Karpas-422 (cell line): ENCODE measurements around the gene APIP. TPM values are rescaled to one million over a fixed set of nuclear protein-coding genes. Genes with fewer than 3 reads are reported as not detected.
A peak's percentile ranks its signal among the peaks of the same experiment; 100 is the strongest.

Experiments used
- DNase-seq: peaks from one replicate; pipeline ENCODE4 v3.0.0-alpha.2; 2015
- H2AFZ ChIP-seq: fragments of 200-600 bp; sonication (generic); 2 replicates; pipeline ENCODE4 v1.6.1; 2014; ENCODE audit warnings: antibody characterized with exemption, low read length, mixed read lengths
- H3K27ac ChIP-seq: fragments of 200-600 bp; sonication (generic); 2 replicates; pipeline ENCODE4 v1.5.1; 2014; ENCODE audit warnings: mild to moderate bottlenecking, low read length, moderate library complexity
- H3K27me3 ChIP-seq: fragments of 200-600 bp; sonication (generic); 2 replicates; pipeline ENCODE4 v1.6.1; 2014; ENCODE audit warnings: low read length, mixed read lengths
- H3K36me3 ChIP-seq: fragments of 200-600 bp; sonication (generic); 2 replicates; pipeline ENCODE4 v1.6.1; 2014; ENCODE audit warnings: low read length, mixed read lengths; ENCODE audit not compliant: insufficient read depth
- H3K4me1 ChIP-seq: fragments of 200-600 bp; sonication (generic); 2 replicates; pipeline ENCODE4 v1.6.1; 2014; ENCODE audit warnings: mild to moderate bottlenecking, low read length, mixed read lengths
- H3K4me2 ChIP-seq: fragments of 200-600 bp; sonication (generic); 2 replicates; pipeline ENCODE4 v1.6.1; 2014; ENCODE audit warnings: low read length, low read depth, mild to moderate bottlenecking; ENCODE audit not compliant: poor library complexity, severe bottlenecking
- H3K4me3 ChIP-seq: fragments of 200-600 bp; sonication (generic); 2 replicates; pipeline ENCODE4 v1.5.1; 2014; ENCODE audit warnings: mild to moderate bottlenecking, antibody characterized with exemption, low read length, mixed read lengths
- H3K79me2 ChIP-seq: fragments of 200-600 bp; sonication (generic); 2 replicates; pipeline ENCODE4 v1.6.1; 2014; ENCODE audit warnings: mild to moderate bottlenecking, low read length, mixed read lengths
- H3K9ac ChIP-seq: fragments of 200-600 bp; sonication (generic); 2 replicates; pipeline ENCODE4 v1.6.0; 2014; ENCODE audit warnings: low read length
- H3K9me2 ChIP-seq: fragments of 200-600 bp; sonication (generic), shearing (Covaris generic); replicated peaks from 2 replicates; pipeline ENCODE4 v1.6.0; 2014; ENCODE audit warnings: mild to moderate bottlenecking, low read length, moderate library complexity; ENCODE audit not compliant: insufficient read depth
- H3K9me3 ChIP-seq: fragments of 300-700, 200-600 bp; sonication (generic); 2 replicates; pipeline ENCODE4 v1.6.1; 2014; ENCODE audit warnings: low read length, mixed read lengths
- H4K20me1 ChIP-seq: fragments of 200-600 bp; sonication (generic); 2 replicates; pipeline ENCODE4 v1.6.1; 2014; ENCODE audit warnings: mild to moderate bottlenecking, antibody characterized with exemption, low read length, low read depth; ENCODE audit not compliant: insufficient read depth
- total RNA-seq: library from RNA; depleted of rRNA; stranded (reverse); fragments of >200 nt; shearing (Covaris generic); gene quantifications from 2 replicates; pipeline ENCODE4 v1.2.3, GENCODE V29; 2014; ENCODE audit warnings: low replicate concordance; rRNA removed

The APIP gene
- 39.3 and 45.6 TPM in 2 replicates for total RNA-seq

- H4K20me1 ChIP-seq = peaks cover 8% of the 10 kb centered on the region; the same call in 1 of the 2 replicates
- no peaks in the 10 kb centered on the region for H3K9me3 ChIP-seq
- peaks cover 37% of the 10 kb centered on the region for H3K4me1 ChIP-seq
- peaks cover 9% of the 10 kb centered on the region for H3K36me3 ChIP-seq
- H2AFZ ChIP-seq = peak within 1 kb of the TSS; percentile 85
- H3K27ac ChIP-seq = peak within 1 kb of the TSS; percentile 73
- peak within 1 kb of the TSS; percentile 84 for H3K4me3 ChIP-seq
- peak within 1 kb of the TSS; percentile 86 for H3K9ac ChIP-seq
- peak; percentile 99 for DNase-seq
- no peaks in the 10 kb centered on the region for H3K9me2 ChIP-seq
- peak within 1 kb of the TSS; percentile 94 for H3K4me2 ChIP-seq
- H3K79me2 ChIP-seq = peaks cover 90% of the 10 kb centered on the region
- no peaks in the 10 kb centered on the region for H3K27me3 ChIP-seq
These were observed at the start of gene APIP, which contains the start of gene PDHX for GRCh38 chr11:34916015-34916842. Gene APIP (minus strand): TSS chr11:34916379. CDS start chr11:34916284, 95 bp downstream. Gene PDHX (plus strand): TSS chr11:34916618. CDS start chr11:34916656, 38 bp downstream.

- no peaks in the 10 kb centered on the region for H3K9me2 ChIP-seq
- no peak overlapping the region for H3K27ac ChIP-seq
- H3K36me3 ChIP-seq = peaks cover 14% of the 10 kb centered on the region; the same call in 1 of the 2 replicates
- peaks cover 11% of the 10 kb centered on the region for H3K79me2 ChIP-seq
- no peak for DNase-seq
- H3K9me3 ChIP-seq = no peaks in the 10 kb centered on the region
- H4K20me1 ChIP-seq = no peaks in the 10 kb centered on the region
- H2AFZ ChIP-seq = no peak overlapping the region
- H3K4me2 ChIP-seq = no peak overlapping the region
- no peak overlapping the region for H3K9ac ChIP-seq
- no peak overlapping the region for H3K4me3 ChIP-seq
- no peaks in the 10 kb centered on the region for H3K27me3 ChIP-seq
- H3K4me1 ChIP-seq = no peaks in the 10 kb centered on the region
These were observed 48.6 kb upstream of the APIP start for GRCh38 chr11:34964610-34965331.

- Histone ChIP-seq H3K9me2 (no peaks in the 10 kb centered on the region), H3K9me3 (no peaks in the 10 kb centered on the region), H3K4me2 (no peak overlapping the region), H2AFZ (no peak overlapping the region), H4K20me1 (no peaks in the 10 kb centered on the region), H3K79me2 (peaks cover 11% of the 10 kb centered on the region), H3K27me3 (no peaks in the 10 kb centered on the region), H3K9ac (no peak overlapping the region), H3K36me3 (peaks cover 7% of the 10 kb centered on the region; the same call in 1 of the 2 replicates), H3K27ac (no peak overlapping the region), H3K4me3 (no peak overlapping the region), H3K4me1 (no peaks in the 10 kb centered on the region)
- no peak for DNase-seq
These were observed 47.2 kb upstream of the APIP start for GRCh38 chr11:34963351-34963750.

- peaks cover 7% of the 10 kb centered on the region; the same call in 1 of the 2 replicates for H3K36me3 ChIP-seq
- H3K9ac ChIP-seq = no peak overlapping the region
- no peaks in the 10 kb centered on the region for H3K4me1 ChIP-seq
- no peak for DNase-seq
- H2AFZ ChIP-seq = no peak overlapping the region
- H3K9me2 ChIP-seq = no peaks in the 10 kb centered on the region
- no peaks in the 10 kb centered on the region for H3K27me3 ChIP-seq
- no peaks in the 10 kb centered on the region for H3K9me3 ChIP-seq
- no peak overlapping the region for H3K27ac ChIP-seq
- H3K79me2 ChIP-seq = peaks cover 11% of the 10 kb centered on the region
- H3K4me3 ChIP-seq = no peak overlapping the region
- H4K20me1 ChIP-seq = no peaks in the 10 kb centered on the region
- no peak overlapping the region for H3K4me2 ChIP-seq
These were observed 45.9 kb upstream of the APIP start for GRCh38 chr11:34962034-34962433.

GRCh38 chr11:34960277-34960676 is 44.1 kb upstream of the APIP start:
- no peak for DNase-seq
- H3K27me3 ChIP-seq = no peaks in the 10 kb centered on the region
- H3K9ac ChIP-seq = no peak overlapping the region
- peaks cover 11% of the 10 kb centered on the region for H3K79me2 ChIP-seq
- H3K4me2 ChIP-seq = no peak overlapping the region
- H3K4me3 ChIP-seq = no peak overlapping the region
- H3K9me2 ChIP-seq = no peaks in the 10 kb centered on the region
- H3K27ac ChIP-seq = no peak overlapping the region
- no peaks in the 10 kb centered on the region for H4K20me1 ChIP-seq
- peaks cover 4% of the 10 kb centered on the region; the same call in 1 of the 2 replicates for H3K36me3 ChIP-seq
- H3K4me1 ChIP-seq = no peaks in the 10 kb centered on the region
- no peaks in the 10 kb centered on the region for H3K9me3 ChIP-seq
- H2AFZ ChIP-seq = no peak overlapping the region

- H3K9me3 ChIP-seq = no peaks in the 10 kb centered on the region
- H3K9ac ChIP-seq = no peak overlapping the region
- no peak overlapping the region for H2AFZ ChIP-seq
- peaks cover 10% of the 10 kb centered on the region for H3K79me2 ChIP-seq
- no peak overlapping the region for H3K4me2 ChIP-seq
- peaks cover 4% of the 10 kb centered on the region; the same call in 1 of the 2 replicates for H3K36me3 ChIP-seq
- H3K27ac ChIP-seq = no peak overlapping the region
- no peaks in the 10 kb centered on the region for H3K9me2 ChIP-seq
- DNase-seq = no peak
- H4K20me1 ChIP-seq = no peaks in the 10 kb centered on the region
- H3K4me1 ChIP-seq = no peaks in the 10 kb centered on the region
- H3K4me3 ChIP-seq = no peak overlapping the region
- no peaks in the 10 kb centered on the region for H3K27me3 ChIP-seq
These were observed 43.6 kb upstream of the APIP start for GRCh38 chr11:34959770-34960169.

GRCh38 chr11:34957606-34958005 is 41.4 kb upstream of the APIP start:
- no peaks in the 10 kb centered on the region for H3K9me3 ChIP-seq

GRCh38 chr11:34957206-34957605 is 41.0 kb upstream of the APIP start:
- H3K79me2 ChIP-seq = peaks cover 11% of the 10 kb centered on the region
- no peak overlapping the region for H3K4me2 ChIP-seq
- no peaks in the 10 kb centered on the region for H3K27me3 ChIP-seq
- no peak overlapping the region for H3K9ac ChIP-seq
- no peak for DNase-seq
- no peaks in the 10 kb centered on the region for H3K9me3 ChIP-seq
- H2AFZ ChIP-seq = no peak overlapping the region
- H3K4me1 ChIP-seq = no peaks in the 10 kb centered on the region
- H3K36me3 ChIP-seq = peaks cover 4% of the 10 kb centered on the region; the same call in 1 of the 2 replicates
- H4K20me1 ChIP-seq = no peaks in the 10 kb centered on the region
- H3K27ac ChIP-seq = no peak overlapping the region
- H3K4me3 ChIP-seq = no peak overlapping the region
- no peaks in the 10 kb centered on the region for H3K9me2 ChIP-seq

More at GRCh38 chr11:34957606-34958005, 41.4 kb upstream of the APIP start:
- Histone ChIP-seq H3K9ac (no peak overlapping the region), H3K36me3 (peaks cover 4% of the 10 kb centered on the region; the same call in 1 of the 2 replicates), H3K27me3 (no peaks in the 10 kb centered on the region), H3K27ac (no peak overlapping the region), H3K4me2 (no peak overlapping the region), H3K4me1 (no peaks in the 10 kb centered on the region), H3K79me2 (peaks cover 14% of the 10 kb centered on the region), H3K4me3 (no peak overlapping the region), H4K20me1 (no peaks in the 10 kb centered on the region), H3K9me2 (no peaks in the 10 kb centered on the region), H2AFZ (no peak overlapping the region)
- no peak for DNase-seq
